Esophagus muscularis mucosa (tissue), 4 donors: ENCODE results near the gene MOB2. TPM values are rescaled to one million over a fixed set of nuclear protein-coding genes. Genes with fewer than 3 reads are reported as not detected.

Experiments
- DNase-seq: peaks from one replicate; pipeline ENCODE4 v3.0.0-alpha.2; 2017; ENCODE audit errors: extremely low spot score
- H3K27ac ChIP-seq, 4 donors: fragments of 200-600 bp; sonication (generic); replicated peaks in 1 of 4; 1 replicate in 3 of 4; 2 replicates in 1 of 4; pipeline ENCODE4 v1.5.1; 2016 to 2019; ENCODE audit warnings: mild to moderate bottlenecking in 1 of 4
- H3K27me3 ChIP-seq, 4 donors: fragments of 200-600 bp; sonication (generic); one replicate each; pipeline versions ENCODE4 v1.5.1 to v1.6.0; 2016 to 2019
- H3K36me3 ChIP-seq, 4 donors: fragments of 200-600 bp; sonication (generic); one replicate each; pipeline ENCODE4 v1.5.1; 2016 to 2019
- H3K4me1 ChIP-seq, 4 donors: fragments of 200-600 bp; sonication (generic); one replicate each; pipeline ENCODE4 v1.5.1; 2016 to 2019
- H3K4me3 ChIP-seq, 4 donors: fragments of 200-600 bp; sonication (generic); 1 replicate in 2 of 4; 2 replicates in 2 of 4; pipeline ENCODE4 v1.5.1; 2016 to 2019; ENCODE audit warnings: mild to moderate bottlenecking in 4 of 4, moderate library complexity in 1 of 4
- H3K9me3 ChIP-seq, 4 donors: fragments of 200-600 bp; sonication (generic); 1 replicate in 3 of 4; 2 replicates in 1 of 4; pipeline ENCODE4 v1.5.1; 2016 to 2019
- EP300 ChIP-seq: sonication (generic); formaldehyde crosslinking; IDR thresholded peaks from one replicate; pipeline ENCODE4 v1.6.1; 2017; ENCODE audit warnings: antibody characterized with exemption
- POLR2A ChIP-seq: fragments of 450-650 bp; IDR thresholded peaks from one replicate; pipeline ENCODE4 v1.6.1; 2017; ENCODE audit warnings: antibody characterized with exemption, moderate library complexity, mild to moderate bottlenecking, low read depth
- POLR2AphosphoS5 ChIP-seq, 2 donors: sonication (generic); formaldehyde crosslinking; IDR thresholded peaks; one replicate each; pipeline ENCODE4 v1.6.1; 2017; ENCODE audit warnings: antibody characterized with exemption in 2 of 2
- WGBS: methylation state at CpG from one replicate; pipeline ENCODE4 v1.1.5; 2018; 5-methylcytosine and 5-hydroxymethylcytosine counted together
- intact Hi-C: fragments of 100-400 bp; cut with DNase I; formaldehyde crosslinking; loops from one replicate; pipeline ENCODE4 v1.15.1; 2023
- total RNA-seq, 4 donors: library from RNA; depleted of rRNA; stranded (reverse); fragments of >200 nt; gene quantifications; one replicate each; pipeline versions ENCODE4 v1.1.0 to v1.2.1, GENCODE V29; 2016
- TF ChIP-seq, protein P1 (sequence below), 3 experiments: fragments of 200-600 bp in 2 of 3; fragments of 450-650 bp in 1 of 3; sonication (generic) in 2 of 3; IDR thresholded peaks; one replicate each; pipeline ENCODE4 v1.5.1; 2017 to 2019; ENCODE audit warnings: antibody characterized with exemption in 3 of 3, mild to moderate bottlenecking in 2 of 3, moderate library complexity in 1 of 3

The MOB2 gene
- total RNA-seq, 4 donors from 2014 or later: 66.6 to 115 (median 89.5) TPM

DNA sequence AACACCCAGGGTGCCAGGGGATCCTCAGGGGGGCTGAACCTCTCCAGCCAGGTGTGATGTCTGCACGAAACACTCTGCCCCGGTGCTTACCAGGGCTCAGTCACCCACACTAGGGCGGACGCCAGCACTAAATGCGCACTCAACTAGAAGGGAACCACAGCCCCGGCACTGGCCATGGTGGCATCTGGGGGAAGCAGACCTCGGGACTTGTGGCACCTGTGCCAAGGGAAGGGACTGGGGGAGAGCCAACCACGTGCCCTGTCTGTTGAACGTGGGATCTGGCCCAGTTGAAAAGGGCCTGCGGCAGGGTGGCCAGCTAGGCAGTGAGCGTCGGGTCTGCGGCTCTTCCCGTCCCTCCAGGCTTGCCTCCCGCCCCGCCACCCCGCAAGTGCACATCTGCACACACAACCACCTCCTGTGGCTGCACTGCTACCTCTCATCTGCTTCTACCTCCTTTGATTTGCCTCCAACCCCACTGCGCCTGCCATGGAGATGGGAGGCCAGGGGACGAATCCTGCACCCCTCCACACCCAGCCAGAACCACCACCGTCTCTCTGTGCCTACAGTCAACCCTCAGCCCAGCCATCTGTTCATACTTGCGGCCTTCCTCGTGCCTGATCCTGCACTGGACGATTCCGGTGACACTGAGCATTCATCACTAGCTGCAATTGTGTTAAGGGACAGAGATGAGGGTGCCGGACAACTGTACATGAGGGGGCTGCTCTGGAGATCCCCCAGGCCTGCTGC is 15.0 kb upstream of the MOB2 start:
- DNase-seq: no peak
- Histone ChIP-seq H3K9me3 (no peaks in the 10 kb centered on the region), H3K4me3 (no peak overlapping the region), H3K4me1 (peaks cover 67 to 86% (median 80%) of the 10 kb centered on the region in 4 donors), H3K36me3 (peaks cover 0 to 16% (median 6%) of the 10 kb centered on the region in 4 donors), H3K27me3 (no peaks in the 10 kb centered on the region), H3K27ac (no peak overlapping the region)
- intact Hi-C loops: no loop called here
- TF ChIP-seq EP300 (no peak), POLR2AphosphoS5 (IDR thresholded peaks at IDR 0.05) (no peak), POLR2A (no peak)
- TF ChIP-seq, protein P1, sequence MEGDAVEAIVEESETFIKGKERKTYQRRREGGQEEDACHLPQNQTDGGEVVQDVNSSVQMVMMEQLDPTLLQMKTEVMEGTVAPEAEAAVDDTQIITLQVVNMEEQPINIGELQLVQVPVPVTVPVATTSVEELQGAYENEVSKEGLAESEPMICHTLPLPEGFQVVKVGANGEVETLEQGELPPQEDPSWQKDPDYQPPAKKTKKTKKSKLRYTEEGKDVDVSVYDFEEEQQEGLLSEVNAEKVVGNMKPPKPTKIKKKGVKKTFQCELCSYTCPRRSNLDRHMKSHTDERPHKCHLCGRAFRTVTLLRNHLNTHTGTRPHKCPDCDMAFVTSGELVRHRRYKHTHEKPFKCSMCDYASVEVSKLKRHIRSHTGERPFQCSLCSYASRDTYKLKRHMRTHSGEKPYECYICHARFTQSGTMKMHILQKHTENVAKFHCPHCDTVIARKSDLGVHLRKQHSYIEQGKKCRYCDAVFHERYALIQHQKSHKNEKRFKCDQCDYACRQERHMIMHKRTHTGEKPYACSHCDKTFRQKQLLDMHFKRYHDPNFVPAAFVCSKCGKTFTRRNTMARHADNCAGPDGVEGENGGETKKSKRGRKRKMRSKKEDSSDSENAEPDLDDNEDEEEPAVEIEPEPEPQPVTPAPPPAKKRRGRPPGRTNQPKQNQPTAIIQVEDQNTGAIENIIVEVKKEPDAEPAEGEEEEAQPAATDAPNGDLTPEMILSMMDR (IDR thresholded peaks at IDR 0.05): no peak
- WGBS: 86% methylated on average over 15 of the region's 25 CpGs

DNA sequence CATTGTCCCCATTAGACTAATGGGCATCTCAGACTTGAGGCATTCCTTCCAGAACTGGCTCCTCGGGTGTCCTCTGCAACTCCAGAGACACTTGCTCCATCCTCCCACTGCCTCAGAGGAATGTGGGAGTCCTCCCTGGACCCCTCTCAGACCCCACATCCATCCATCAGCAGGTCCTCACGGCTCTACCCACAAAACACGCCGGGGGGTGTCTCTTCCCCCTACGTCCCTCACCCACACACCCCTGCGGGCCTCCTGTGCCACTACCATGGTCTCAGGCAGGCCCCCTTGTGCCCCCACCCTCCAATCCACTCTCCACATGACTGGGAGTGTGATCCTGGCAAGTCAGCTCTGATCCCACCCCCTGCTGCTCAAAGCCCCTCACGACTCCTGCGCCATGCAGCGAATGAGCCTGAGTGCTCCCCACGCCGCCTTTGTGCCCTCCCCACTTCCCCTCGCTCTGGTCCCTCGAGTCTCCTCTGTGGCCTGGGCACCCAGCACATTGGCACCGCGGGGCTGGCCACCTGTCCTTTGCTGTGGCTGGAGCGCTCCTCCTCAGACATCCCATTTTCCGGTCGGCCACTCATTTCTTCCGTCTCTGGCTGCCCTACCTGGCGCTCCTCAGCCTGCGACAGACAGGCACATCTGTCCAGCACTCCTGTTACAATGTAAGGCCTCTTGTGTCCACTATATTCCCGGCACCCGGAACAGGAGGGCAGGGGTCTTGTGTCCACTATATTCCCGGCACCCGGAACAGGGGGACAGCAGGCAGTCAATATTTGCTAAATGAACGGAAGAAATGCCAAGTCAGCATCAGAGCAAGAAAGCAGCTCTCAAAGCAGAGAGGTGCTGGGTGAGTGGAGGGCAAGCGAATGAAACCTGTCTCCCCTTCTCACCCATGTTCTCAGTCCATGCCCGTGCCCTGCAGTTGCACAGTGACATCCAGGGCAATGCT is 14.2 kb upstream of the MOB2 start:
- H3K36me3 ChIP-seq: peaks cover 0 to 16% (median 6%) of the 10 kb centered on the region in 4 donors
- intact Hi-C loops: no loop called here
- H3K27me3 ChIP-seq: no peaks in the 10 kb centered on the region
- H3K4me3 ChIP-seq: no peak overlapping the region
- DNase-seq: no peak
- no peak overlapping the region for H3K27ac ChIP-seq
- H3K9me3 ChIP-seq: no peaks in the 10 kb centered on the region
- 88% methylated on average over 27 of the region's 28 CpGs for WGBS
- peaks cover 61 to 85% (median 78%) of the 10 kb centered on the region in 4 donors for H3K4me1 ChIP-seq
- TF ChIP-seq, protein P1 (IDR thresholded peaks at IDR 0.05): no peak
- TF ChIP-seq EP300 (no peak), POLR2AphosphoS5 (IDR thresholded peaks at IDR 0.05) (no peak)

DNA sequence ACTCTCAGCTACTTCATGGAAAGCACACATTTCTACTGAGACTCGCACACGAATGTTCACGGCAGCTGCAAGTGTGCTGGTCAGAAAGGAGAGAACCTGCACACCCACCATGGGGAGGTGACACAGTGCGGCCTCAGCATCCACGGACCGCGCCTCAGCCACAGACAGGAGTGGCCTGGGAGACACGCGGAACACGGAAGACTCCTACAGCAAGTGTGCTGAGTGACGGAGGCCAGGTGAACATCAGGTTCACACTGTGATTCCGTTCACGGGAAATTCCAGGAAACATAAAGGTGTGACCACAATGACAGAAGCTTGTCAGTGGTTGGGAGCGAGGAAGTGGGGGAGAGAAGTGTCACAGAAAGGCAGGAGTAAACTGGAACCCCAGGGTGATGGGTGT is 13.3 kb upstream of the MOB2 start:
- Histone ChIP-seq H3K9me3 (no peaks in the 10 kb centered on the region), H3K4me3 (no peak overlapping the region), H3K27ac (no peak overlapping the region), H3K4me1 (peaks cover 60 to 76% (median 72%) of the 10 kb centered on the region in 4 donors), H3K27me3 (no peaks in the 10 kb centered on the region), H3K36me3 (peaks cover 0 to 16% (median 6%) of the 10 kb centered on the region in 4 donors)
- WGBS: 92% methylated on average over 14 of the region's 14 CpGs
- intact Hi-C loops: no loop called here
- TF ChIP-seq POLR2A (no peak), POLR2AphosphoS5 (IDR thresholded peaks at IDR 0.05) (no peak), EP300 (no peak)
- TF ChIP-seq, protein P1 (IDR thresholded peaks at IDR 0.05): no peak
- no peak for DNase-seq

DNA sequence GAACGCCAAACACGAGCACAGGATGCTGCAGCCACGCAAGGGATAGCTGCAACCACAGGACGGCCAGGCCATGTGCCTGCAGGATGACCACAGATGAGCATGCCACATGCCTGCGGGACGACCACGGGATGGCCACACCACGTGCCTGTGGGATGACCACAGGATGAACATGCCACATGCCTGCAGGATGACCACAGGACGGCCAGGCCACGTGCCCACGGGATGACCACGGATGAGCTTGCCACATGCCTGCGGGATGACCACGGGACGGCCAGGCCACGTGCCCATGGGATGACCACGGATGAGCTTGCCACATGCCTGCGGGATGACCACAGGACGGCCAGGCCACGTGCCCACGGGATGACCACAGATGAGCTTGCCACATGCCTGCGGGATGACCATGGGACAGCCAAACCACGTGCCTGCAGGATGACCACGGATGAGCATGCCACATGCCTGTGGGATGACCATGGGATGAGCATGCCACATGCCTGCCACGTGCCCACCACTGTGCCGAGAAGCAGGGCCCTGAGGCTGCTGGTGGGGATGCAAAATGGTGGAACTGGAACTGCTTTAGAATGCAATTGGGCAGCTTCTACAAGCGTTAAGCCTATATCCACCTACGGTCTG is 12.8 kb upstream of the MOB2 start:
- Histone ChIP-seq H3K4me3 (no peak overlapping the region), H3K4me1 (peaks cover 57 to 72% (median 70%) of the 10 kb centered on the region in 4 donors), H3K36me3 (peaks cover 0 to 16% (median 6%) of the 10 kb centered on the region in 4 donors), H3K9me3 (no peaks in the 10 kb centered on the region), H3K27me3 (no peaks in the 10 kb centered on the region), H3K27ac (no peak overlapping the region)
- 86% methylated on average over 22 of the region's 28 CpGs for WGBS
- intact Hi-C loops: no loop called here
- DNase-seq: no peak
- no peak for TF ChIP-seq POLR2A

DNA sequence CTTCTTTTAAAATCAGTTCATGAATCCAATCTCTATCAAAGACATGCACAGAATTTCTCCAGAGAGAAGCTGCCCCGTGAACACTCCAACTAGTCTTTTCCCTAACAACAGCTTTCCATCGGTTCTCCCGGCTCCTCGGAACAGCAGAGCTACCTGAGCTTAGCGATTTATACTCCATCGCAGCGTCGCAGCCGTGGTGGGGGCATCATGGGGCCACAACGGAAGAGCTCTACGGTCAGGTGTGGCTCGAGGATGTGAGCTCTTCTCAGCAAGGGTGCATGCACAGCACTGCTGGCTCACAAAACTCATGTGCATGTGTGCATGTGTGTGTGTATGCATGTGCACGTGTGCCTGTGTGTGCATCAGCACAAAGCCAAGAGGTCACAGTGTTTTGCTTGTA is 11.7 kb upstream of the MOB2 start:
- no peak for DNase-seq
- no peak for TF ChIP-seq POLR2A
- TF ChIP-seq POLR2AphosphoS5 (IDR thresholded peaks at IDR 0.05): no peak
- TF ChIP-seq, protein P1 (IDR thresholded peaks at IDR 0.05): no peak
- no peak for TF ChIP-seq EP300
- intact Hi-C loops: no loop called here

More for the DNA sequence above, 11.7 kb upstream of the MOB2 start:
- Histone ChIP-seq H3K27ac (no peak overlapping the region), H3K27me3 (no peaks in the 10 kb centered on the region), H3K4me3 (no peak overlapping the region), H3K36me3 (peaks cover 0 to 16% (median 6%) of the 10 kb centered on the region in 4 donors), H3K9me3 (no peaks in the 10 kb centered on the region), H3K4me1 (peaks cover 46 to 61% (median 59%) of the 10 kb centered on the region in 4 donors)
- WGBS: 92% methylated on average over 11 of the region's 13 CpGs
